HepG2 (cell line): ENCODE results near the gene OPA3. TPM values are rescaled to one million over a fixed set of nuclear protein-coding genes. Genes with fewer than 3 reads are reported as not detected.
A peak's percentile ranks its signal among the peaks of the same experiment; 100 is the strongest.

Experiments used
- ATF1 ChIP-seq: IDR thresholded peaks from 2 replicates; pipeline ENCODE4 v1.6.1; 2016; ENCODE audit warnings: mild to moderate bottlenecking, control low read depth
- ETV5 ChIP-seq: IDR thresholded peaks from 2 replicates; pipeline ENCODE4 v1.6.1; 2018; ENCODE audit warnings: missing biosample characterization, missing genetic modification reagents, inconsistent platforms, borderline replicate concordance
- KAT8 ChIP-seq: IDR thresholded peaks from 2 replicates; pipeline ENCODE4 v1.6.1; 2016; ENCODE audit warnings: missing genetic modification reagents, missing compliant biosample characterization
- MBNL3 ChIP-seq: fragments of 250-450 bp; sonication (Bioruptor Pico); conservative IDR thresholded peaks from 2 replicates; pipeline ENCODE4 v1.8.0; 2022; ENCODE audit warnings: mild to moderate bottlenecking, inconsistent platforms
- ONECUT2 ChIP-seq: sonication (generic); formaldehyde crosslinking; IDR thresholded peaks from 2 replicates; pipeline ENCODE4 v1.4.0; 2020; ENCODE audit warnings: missing genetic modification reagents
- RCOR2 ChIP-seq: IDR thresholded peaks from 2 replicates; pipeline ENCODE4 v1.6.1; 2016; ENCODE audit warnings: missing biosample characterization, missing genetic modification reagents
- SIX4 ChIP-seq: sonication (generic); formaldehyde crosslinking; IDR thresholded peaks from 2 replicates; pipeline ENCODE4 v1.4.0; 2020; ENCODE audit warnings: missing genetic modification reagents
- TP53 ChIP-seq: sonication (generic); formaldehyde crosslinking; conservative IDR thresholded peaks from 2 replicates; pipeline ENCODE4 v1.4.0; 2020; ENCODE audit warnings: missing genetic modification reagents
- ZFP36L1 ChIP-seq: sonication (generic); formaldehyde crosslinking; IDR thresholded peaks from 2 replicates; pipeline ENCODE4 v1.8.0; 2022; ENCODE audit warnings: mild to moderate bottlenecking, missing genetic modification reagents, moderate library complexity
- ZMYM3 ChIP-seq: sonication (generic); formaldehyde crosslinking; IDR thresholded peaks from 2 replicates; pipeline ENCODE4 v1.5.1; 2020; ENCODE audit warnings: mild to moderate bottlenecking, missing genetic modification reagents
- ZNF556 ChIP-seq: sonication (generic); formaldehyde crosslinking; IDR thresholded peaks from 2 replicates; pipeline ENCODE4 v1.4.0; 2020; ENCODE audit warnings: mild to moderate bottlenecking, missing genetic modification reagents, borderline replicate concordance
- ZSCAN22 ChIP-seq: sonication (generic); formaldehyde crosslinking; IDR thresholded peaks from 2 replicates; pipeline ENCODE4 v1.4.0; 2020; ENCODE audit warnings: mild to moderate bottlenecking, missing genetic modification reagents
- polyA plus RNA-seq, 8 experiments: library from polyadenylated mRNA; depleted of rRNA in 3 of 8; stranded (reverse) in 7 of 8; unstranded in 1 of 8; fragments of >200 nt; fragmentation: Illumina TruSeq in 4 of 8; extraction: Trizol in 4 of 8; gene quantifications; 2 replicates each; pipeline versions ENCODE4 v1.2.1 to v1.2.3, GENCODE V29; 2011 to 2016; ENCODE audit warnings: low read depth in 4 of 8, missing spikeins in 1 of 8, mixed read lengths in 1 of 8; ENCODE audit not compliant: insufficient read depth in 1 of 8
- total RNA-seq, 5 experiments: library from RNA; depleted of rRNA; stranded (reverse); fragments of >200 nt; fragmentation: Illumina TruSeq; extraction: Trizol; gene quantifications; 2 replicates each; pipeline ENCODE4 v1.2.3, GENCODE V29; 2016; ENCODE audit warnings: low read depth in 1 of 5
- TF ChIP-seq, protein P1 (sequence below): sonication (generic); formaldehyde crosslinking; IDR thresholded peaks from 2 replicates; pipeline ENCODE4 v1.4.0; 2020; ENCODE audit warnings: missing genetic modification reagents, borderline replicate concordance
- TF ChIP-seq, protein P2 (sequence below): sonication (generic); formaldehyde crosslinking; IDR thresholded peaks from 2 replicates; pipeline ENCODE4 v1.4.0; 2020; ENCODE audit warnings: missing genetic modification reagents
- TF ChIP-seq, protein P3 (sequence below): sonication (generic); formaldehyde crosslinking; IDR thresholded peaks from 2 replicates; pipeline ENCODE4 v1.4.0; 2020; ENCODE audit warnings: missing genetic modification reagents, borderline replicate concordance
- TF ChIP-seq, protein P4 (sequence below): IDR thresholded peaks from 2 replicates; pipeline ENCODE4 v1.6.1; 2016; ENCODE audit warnings: missing compliant biosample characterization, missing genetic modification reagents, borderline replicate concordance
- TF ChIP-seq, protein P5 (sequence below): sonication (generic); formaldehyde crosslinking; IDR thresholded peaks from 2 replicates; pipeline ENCODE4 v1.4.0; 2020; ENCODE audit warnings: missing genetic modification reagents, borderline replicate concordance
- TF ChIP-seq, protein P6 (sequence below): sonication (generic); formaldehyde crosslinking; IDR thresholded peaks from 2 replicates; pipeline ENCODE4 v1.8.0; 2022; ENCODE audit warnings: missing genetic modification reagents, low read depth, mild to moderate bottlenecking, borderline replicate concordance

Gene OPA3
- total and polyA plus RNA-seq, 2 of the 13 experiments (the other 11 are each of a cell fraction or from before 2014, with no cell fraction given) = 8.3 to 17.7 TPM

DNA sequence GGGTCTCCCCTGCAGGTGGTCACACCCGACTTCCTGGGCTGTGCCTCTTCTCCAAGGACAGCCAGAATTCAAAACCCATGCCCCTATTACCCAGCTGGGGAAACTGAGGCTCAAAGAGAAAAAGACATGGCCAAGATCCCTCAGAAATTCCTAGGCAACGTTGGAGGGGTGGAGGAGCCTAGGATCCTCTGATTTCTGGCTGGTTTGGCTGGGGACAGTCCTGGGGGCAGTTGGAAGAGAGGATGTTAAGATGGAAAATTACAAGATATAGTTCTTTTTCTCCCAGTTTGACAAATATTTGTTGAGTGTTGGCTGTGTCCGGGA lies 74.9 kb downstream of the OPA3 start (continued):
- TF ChIP-seq, protein P1, sequence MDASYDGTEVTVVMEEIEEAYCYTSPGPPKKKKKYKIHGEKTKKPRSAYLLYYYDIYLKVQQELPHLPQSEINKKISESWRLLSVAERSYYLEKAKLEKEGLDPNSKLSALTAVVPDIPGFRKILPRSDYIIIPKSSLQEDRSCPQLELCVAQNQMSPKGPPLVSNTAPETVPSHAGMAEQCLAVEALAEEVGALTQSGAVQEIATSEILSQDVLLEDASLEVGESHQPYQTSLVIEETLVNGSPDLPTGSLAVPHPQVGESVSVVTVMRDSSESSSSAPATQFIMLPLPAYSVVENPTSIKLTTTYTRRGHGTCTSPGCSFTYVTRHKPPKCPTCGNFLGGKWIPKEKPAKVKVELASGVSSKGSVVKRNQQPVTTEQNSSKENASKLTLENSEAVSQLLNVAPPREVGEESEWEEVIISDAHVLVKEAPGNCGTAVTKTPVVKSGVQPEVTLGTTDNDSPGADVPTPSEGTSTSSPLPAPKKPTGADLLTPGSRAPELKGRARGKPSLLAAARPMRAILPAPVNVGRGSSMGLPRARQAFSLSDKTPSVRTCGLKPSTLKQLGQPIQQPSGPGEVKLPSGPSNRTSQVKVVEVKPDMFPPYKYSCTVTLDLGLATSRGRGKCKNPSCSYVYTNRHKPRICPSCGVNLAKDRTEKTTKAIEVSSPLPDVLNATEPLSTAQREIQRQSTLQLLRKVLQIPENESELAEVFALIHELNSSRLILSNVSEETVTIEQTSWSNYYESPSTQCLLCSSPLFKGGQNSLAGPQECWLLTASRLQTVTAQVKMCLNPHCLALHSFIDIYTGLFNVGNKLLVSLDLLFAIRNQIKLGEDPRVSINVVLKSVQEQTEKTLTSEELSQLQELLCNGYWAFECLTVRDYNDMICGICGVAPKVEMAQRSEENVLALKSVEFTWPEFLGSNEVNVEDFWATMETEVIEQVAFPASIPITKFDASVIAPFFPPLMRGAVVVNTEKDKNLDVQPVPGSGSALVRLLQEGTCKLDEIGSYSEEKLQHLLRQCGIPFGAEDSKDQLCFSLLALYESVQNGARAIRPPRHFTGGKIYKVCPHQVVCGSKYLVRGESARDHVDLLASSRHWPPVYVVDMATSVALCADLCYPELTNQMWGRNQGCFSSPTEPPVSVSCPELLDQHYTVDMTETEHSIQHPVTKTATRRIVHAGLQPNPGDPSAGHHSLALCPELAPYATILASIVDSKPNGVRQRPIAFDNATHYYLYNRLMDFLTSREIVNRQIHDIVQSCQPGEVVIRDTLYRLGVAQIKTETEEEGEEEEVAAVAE = no peak
- TF ChIP-seq ZMYM3 = 0 out of 2 replicates have a peak, but pooled peaks have one; percentile 19
- TF ChIP-seq, protein P2, sequence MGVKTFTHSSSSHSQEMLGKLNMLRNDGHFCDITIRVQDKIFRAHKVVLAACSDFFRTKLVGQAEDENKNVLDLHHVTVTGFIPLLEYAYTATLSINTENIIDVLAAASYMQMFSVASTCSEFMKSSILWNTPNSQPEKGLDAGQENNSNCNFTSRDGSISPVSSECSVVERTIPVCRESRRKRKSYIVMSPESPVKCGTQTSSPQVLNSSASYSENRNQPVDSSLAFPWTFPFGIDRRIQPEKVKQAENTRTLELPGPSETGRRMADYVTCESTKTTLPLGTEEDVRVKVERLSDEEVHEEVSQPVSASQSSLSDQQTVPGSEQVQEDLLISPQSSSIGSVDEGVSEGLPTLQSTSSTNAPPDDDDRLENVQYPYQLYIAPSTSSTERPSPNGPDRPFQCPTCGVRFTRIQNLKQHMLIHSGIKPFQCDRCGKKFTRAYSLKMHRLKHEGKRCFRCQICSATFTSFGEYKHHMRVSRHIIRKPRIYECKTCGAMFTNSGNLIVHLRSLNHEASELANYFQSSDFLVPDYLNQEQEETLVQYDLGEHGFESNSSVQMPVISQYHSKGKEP = no peak
- TF ChIP-seq, protein P3, sequence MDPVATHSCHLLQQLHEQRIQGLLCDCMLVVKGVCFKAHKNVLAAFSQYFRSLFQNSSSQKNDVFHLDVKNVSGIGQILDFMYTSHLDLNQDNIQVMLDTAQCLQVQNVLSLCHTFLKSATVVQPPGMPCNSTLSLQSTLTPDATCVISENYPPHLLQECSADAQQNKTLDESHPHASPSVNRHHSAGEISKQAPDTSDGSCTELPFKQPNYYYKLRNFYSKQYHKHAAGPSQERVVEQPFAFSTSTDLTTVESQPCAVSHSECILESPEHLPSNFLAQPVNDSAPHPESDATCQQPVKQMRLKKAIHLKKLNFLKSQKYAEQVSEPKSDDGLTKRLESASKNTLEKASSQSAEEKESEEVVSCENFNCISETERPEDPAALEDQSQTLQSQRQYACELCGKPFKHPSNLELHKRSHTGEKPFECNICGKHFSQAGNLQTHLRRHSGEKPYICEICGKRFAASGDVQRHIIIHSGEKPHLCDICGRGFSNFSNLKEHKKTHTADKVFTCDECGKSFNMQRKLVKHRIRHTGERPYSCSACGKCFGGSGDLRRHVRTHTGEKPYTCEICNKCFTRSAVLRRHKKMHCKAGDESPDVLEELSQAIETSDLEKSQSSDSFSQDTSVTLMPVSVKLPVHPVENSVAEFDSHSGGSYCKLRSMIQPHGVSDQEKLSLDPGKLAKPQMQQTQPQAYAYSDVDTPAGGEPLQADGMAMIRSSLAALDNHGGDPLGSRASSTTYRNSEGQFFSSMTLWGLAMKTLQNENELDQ (CRISPR knock-in tag) = no peak
- TF ChIP-seq ZSCAN22 (CRISPR knock-in tag) = no peak
- TF ChIP-seq, protein P4, sequence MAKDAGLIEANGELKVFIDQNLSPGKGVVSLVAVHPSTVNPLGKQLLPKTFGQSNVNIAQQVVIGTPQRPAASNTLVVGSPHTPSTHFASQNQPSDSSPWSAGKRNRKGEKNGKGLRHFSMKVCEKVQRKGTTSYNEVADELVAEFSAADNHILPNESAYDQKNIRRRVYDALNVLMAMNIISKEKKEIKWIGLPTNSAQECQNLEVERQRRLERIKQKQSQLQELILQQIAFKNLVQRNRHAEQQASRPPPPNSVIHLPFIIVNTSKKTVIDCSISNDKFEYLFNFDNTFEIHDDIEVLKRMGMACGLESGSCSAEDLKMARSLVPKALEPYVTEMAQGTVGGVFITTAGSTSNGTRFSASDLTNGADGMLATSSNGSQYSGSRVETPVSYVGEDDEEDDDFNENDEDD = no peak
- TF ChIP-seq ATF1 (CRISPR knock-in tag) = no peak
- TF ChIP-seq RCOR2 (CRISPR knock-in tag) = no peak
- no peak for TF ChIP-seq KAT8
- TF ChIP-seq MBNL3 (CRISPR knock-in tag) = no peak
- TF ChIP-seq, protein P5, sequence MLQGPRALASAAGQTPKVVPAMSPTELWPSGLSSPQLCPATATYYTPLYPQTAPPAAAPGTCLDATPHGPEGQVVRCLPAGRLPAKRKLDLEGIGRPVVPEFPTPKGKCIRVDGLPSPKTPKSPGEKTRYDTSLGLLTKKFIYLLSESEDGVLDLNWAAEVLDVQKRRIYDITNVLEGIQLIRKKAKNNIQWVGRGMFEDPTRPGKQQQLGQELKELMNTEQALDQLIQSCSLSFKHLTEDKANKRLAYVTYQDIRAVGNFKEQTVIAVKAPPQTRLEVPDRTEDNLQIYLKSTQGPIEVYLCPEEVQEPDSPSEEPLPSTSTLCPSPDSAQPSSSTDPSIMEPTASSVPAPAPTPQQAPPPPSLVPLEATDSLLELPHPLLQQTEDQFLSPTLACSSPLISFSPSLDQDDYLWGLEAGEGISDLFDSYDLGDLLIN (CRISPR knock-in tag) = no peak
- TF ChIP-seq ZFP36L1 (CRISPR knock-in tag) = no peak
- TF ChIP-seq ONECUT2 (CRISPR knock-in tag) = no peak
- TF ChIP-seq ZNF556 = no peak
- 0 out of 2 replicates have a peak, but pooled peaks have one; percentile 2 for TF ChIP-seq ETV5 (CRISPR knock-in tag)
- TF ChIP-seq, protein P6, sequence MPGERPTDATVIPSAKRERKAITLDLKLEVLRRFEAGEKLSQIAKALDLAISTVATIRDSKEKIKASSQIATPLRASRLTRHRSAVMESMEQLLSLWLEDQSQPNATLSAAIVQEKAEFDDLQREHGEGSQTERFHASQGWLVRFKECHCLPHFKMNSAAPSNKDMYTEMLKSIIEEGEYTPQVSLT (CRISPR knock-in tag) = no peak
- TF ChIP-seq SIX4 (CRISPR knock-in tag) = no peak
- no peak for TF ChIP-seq TP53 (CRISPR knock-in tag)
